Endodermal cell (in vitro differentiated cells): ENCODE measurements around the gene LYZL1. TPM values are rescaled to one million over a fixed set of nuclear protein-coding genes. Genes with fewer than 3 reads are reported as not detected.

Experiments used
- DNase-seq: peaks from one replicate; pipeline ENCODE4 v3.0.0-alpha.2; 2017
- H3K27ac ChIP-seq: 2 replicates; pipeline ENCODE4 v1.5.1; 2013; ENCODE audit warnings: mild to moderate bottlenecking, low read depth, low read length, moderate library complexity
- H3K27me3 ChIP-seq: 2 replicates; pipeline ENCODE4 v1.6.1; 2013; ENCODE audit warnings: mild to moderate bottlenecking, low read length, moderate library complexity; ENCODE audit not compliant: insufficient read depth, control insufficient read depth, poor library complexity, severe bottlenecking
- H3K36me3 ChIP-seq: 2 replicates; pipeline ENCODE4 v1.7.0; 2013; ENCODE audit warnings: mild to moderate bottlenecking, low read length, moderate library complexity; ENCODE audit not compliant: control insufficient read depth, insufficient read depth
- H3K4me1 ChIP-seq: one replicate; pipeline ENCODE4 v1.7.0; 2013; ENCODE audit warnings: low read length; ENCODE audit not compliant: control insufficient read depth, insufficient read depth
- H3K4me3 ChIP-seq: 2 replicates; pipeline ENCODE4 v1.5.1; 2013; ENCODE audit warnings: mild to moderate bottlenecking, low read length, moderate library complexity
- H3K9ac ChIP-seq: 2 replicates; pipeline ENCODE4 v1.6.1; 2013; ENCODE audit warnings: mild to moderate bottlenecking, low read length, moderate library complexity; ENCODE audit not compliant: poor library complexity, severe bottlenecking; ENCODE audit errors: extremely low read depth
- H3K9me3 ChIP-seq: 2 replicates; pipeline ENCODE4 v1.6.1; 2013; ENCODE audit warnings: mild to moderate bottlenecking, low read length, moderate library complexity; ENCODE audit not compliant: control insufficient read depth
- H3K27ac Mint-ChIP-seq: 2 replicates; pipeline ENCODE4 v1.8.0; 2020; ENCODE audit warnings: mixed read lengths
- H3K27me3 Mint-ChIP-seq: 2 replicates; pipeline ENCODE4 v1.8.0; 2021; ENCODE audit warnings: mild to moderate bottlenecking, mixed read lengths; ENCODE audit not compliant: insufficient read depth
- H3K36me3 Mint-ChIP-seq: 2 replicates; pipeline ENCODE4 v1.8.0; 2020; ENCODE audit warnings: low read depth, mixed read lengths
- H3K4me1 Mint-ChIP-seq: 2 replicates; pipeline ENCODE4 v1.8.0; 2020; ENCODE audit warnings: mixed read lengths
- H3K4me3 Mint-ChIP-seq: 2 replicates; pipeline ENCODE4 v1.8.0; 2020; ENCODE audit warnings: mild to moderate bottlenecking, moderate library complexity, mixed read lengths
- H3K9me3 Mint-ChIP-seq: 2 replicates; pipeline ENCODE4 v1.8.0; 2020; ENCODE audit warnings: mild to moderate bottlenecking, mixed read lengths
- CTCF ChIP-seq: fragments of 200-600 bp; sonication (generic); conservative IDR thresholded peaks from 2 replicates; pipeline ENCODE4 v1.5.0; 2021; ENCODE audit warnings: antibody characterized with exemption, mild to moderate bottlenecking
- WGBS, 2 experiments: methylation state at CpG; one replicate each; pipeline versions ENCODE4 v1.1.5 to v1.1.7; 2013; ENCODE audit warnings: missing lambda C conversion rate in 2 of 2, mixed read lengths in 1 of 2; ENCODE audit not compliant: insufficient coverage in 1 of 2, insufficient read length in 1 of 2; 5-methylcytosine and 5-hydroxymethylcytosine counted together
- total RNA-seq, 2 donors: library from RNA; stranded (reverse); fragmentation: NEBNext Ultra II Directional in 1 of 2; extraction: Animal tissue kit (Norgen Biotek cat#: 25700) in 1 of 2; gene quantifications; 2 replicates in 1 of 2; 3 replicates in 1 of 2; pipeline ENCODE4 v1.2.1, GENCODE V29; 2021

Gene LYZL1
- total RNA-seq, 2 donors from 2014 or later = not detected

- Mint-ChIP-seq H3K27me3 (peaks cover 7% of the 10 kb centered on the region), H3K4me3 (no peak overlapping the region), H3K4me1 (peaks cover 44% of the 10 kb centered on the region), H3K36me3 (no peaks in the 10 kb centered on the region), H3K9me3 (no peaks in the 10 kb centered on the region), H3K27ac (no peak overlapping the region)
- TF ChIP-seq CTCF = no peak
- Histone ChIP-seq H3K27ac (peak overlapping the region; percentile 69), H3K9ac (no peak overlapping the region), H3K4me1 (peaks cover 10% of the 10 kb centered on the region), H3K9me3 (no peaks in the 10 kb centered on the region), H3K4me3 (no peak overlapping the region), H3K27me3 (no peaks in the 10 kb centered on the region), H3K36me3 (no peaks in the 10 kb centered on the region)
- WGBS, 2 experiments = 29 to 88% methylated on average over 1 to 3 of the region's 3 CpGs
- no peak for DNase-seq
Observed at GRCh38 chr10:29255104-29255503, 33.8 kb upstream of the LYZL1 start.

- Histone ChIP-seq H3K27me3 (no peaks in the 10 kb centered on the region), H3K4me3 (no peak overlapping the region), H3K36me3 (no peaks in the 10 kb centered on the region), H3K9ac (no peak overlapping the region), H3K27ac (no peak overlapping the region), H3K9me3 (no peaks in the 10 kb centered on the region), H3K4me1 (peaks cover 10% of the 10 kb centered on the region)
- WGBS, 2 experiments = 92 to 96% methylated on average over 7 of the region's 7 CpGs
- DNase-seq = no peak
- Mint-ChIP-seq H3K4me3 (no peak overlapping the region), H3K27ac (no peak overlapping the region), H3K36me3 (no peaks in the 10 kb centered on the region), H3K27me3 (peaks cover 4% of the 10 kb centered on the region), H3K9me3 (no peaks in the 10 kb centered on the region), H3K4me1 (peaks cover 35% of the 10 kb centered on the region)
- no peak for TF ChIP-seq CTCF
Observed at GRCh38 chr10:29256019-29256418, 32.9 kb upstream of the LYZL1 start.

GRCh38 chr10:29256586-29256985, 32.3 kb upstream of the LYZL1 start:
- peaks cover 10% of the 10 kb centered on the region for H3K4me1 ChIP-seq
- H3K27me3 ChIP-seq = no peaks in the 10 kb centered on the region
- 78% methylated on average over 1 of the region's 1 CpG; no CpG with 5 or more reads in 1 of the 2 experiments for WGBS, 2 experiments
- Mint-ChIP-seq H3K36me3 (no peaks in the 10 kb centered on the region), H3K27me3 (peaks cover 4% of the 10 kb centered on the region), H3K4me3 (no peak overlapping the region), H3K4me1 (peaks cover 31% of the 10 kb centered on the region), H3K27ac (no peak overlapping the region), H3K9me3 (no peaks in the 10 kb centered on the region)
- H3K36me3 ChIP-seq = no peaks in the 10 kb centered on the region
- no peak overlapping the region for H3K27ac ChIP-seq
- H3K4me3 ChIP-seq = no peak overlapping the region
- H3K9ac ChIP-seq = no peak overlapping the region
- TF ChIP-seq CTCF = no peak
- no peaks in the 10 kb centered on the region for H3K9me3 ChIP-seq
- DNase-seq = no peak
